Loucy (cell line): ENCODE measurements around the gene GCSAML.

Source experiments
- H2AFZ ChIP-seq: fragments of 200-600 bp; sonication (generic); 2 replicates; pipeline ENCODE4 v1.6.0; 2016; ENCODE audit warnings: antibody characterized with exemption, mild to moderate bottlenecking, low read length, moderate library complexity
- H3F3A ChIP-seq: fragments of 200-600 bp; 2 replicates; pipeline ENCODE4 v1.6.0; 2016; ENCODE audit warnings: antibody characterized with exemption, low read depth, mild to moderate bottlenecking
- H3K27me3 ChIP-seq: fragments of 200-600 bp; sonication (generic); 2 replicates; pipeline ENCODE4 v1.6.1; 2014; ENCODE audit warnings: low read length, mild to moderate bottlenecking; ENCODE audit not compliant: insufficient read depth, poor library complexity, severe bottlenecking
- H3K36me3 ChIP-seq: fragments of 200-600 bp; sonication (generic); 2 replicates; pipeline ENCODE4 v1.6.1; 2016; ENCODE audit warnings: low read length; ENCODE audit not compliant: insufficient read depth
- H3K4me1 ChIP-seq: fragments of 200-600 bp; sonication (generic); 2 replicates; pipeline ENCODE4 v1.5.1; 2014; ENCODE audit warnings: low read length, mild to moderate bottlenecking; ENCODE audit not compliant: insufficient read depth, poor library complexity, severe bottlenecking
- H3K4me2 ChIP-seq: fragments of 200-600 bp; sonication (generic); 2 replicates; pipeline ENCODE4 v1.6.0; 2014; ENCODE audit warnings: antibody characterized with exemption, low read length, low read depth, mild to moderate bottlenecking; ENCODE audit not compliant: poor library complexity, severe bottlenecking
- H3K4me3 ChIP-seq: fragments of 200-600 bp; sonication (generic); 2 replicates; pipeline ENCODE4 v1.5.1; 2014; ENCODE audit warnings: low read length, mild to moderate bottlenecking, mixed read lengths; ENCODE audit not compliant: poor library complexity, severe bottlenecking
- H3K79me2 ChIP-seq: fragments of 200-600 bp; sonication (generic); 2 replicates; pipeline ENCODE4 v1.6.1; 2014; ENCODE audit warnings: low read length; ENCODE audit not compliant: insufficient read depth
- H3K9ac ChIP-seq: fragments of 200-600 bp; sonication (generic); 2 replicates; pipeline ENCODE4 v1.6.0; 2014; ENCODE audit warnings: mild to moderate bottlenecking, low read depth, low read length, moderate library complexity; ENCODE audit not compliant: poor library complexity, severe bottlenecking
- H3K9me2 ChIP-seq: fragments of 200-600 bp; sonication (generic); replicated peaks from 2 replicates; pipeline ENCODE4 v1.6.1; 2016; ENCODE audit warnings: low read depth, low read length, mixed read lengths
- H3K9me3 ChIP-seq: fragments of 200-600 bp; sonication (generic); 2 replicates; pipeline ENCODE4 v1.6.1; 2014; ENCODE audit warnings: mild to moderate bottlenecking, antibody characterized with exemption, low read length, low read depth; ENCODE audit not compliant: insufficient read depth
- H4K20me1 ChIP-seq: fragments of 200-600 bp; sonication (generic); 2 replicates; pipeline ENCODE4 v1.6.0; 2014; ENCODE audit warnings: antibody characterized with exemption, low read length, mild to moderate bottlenecking; ENCODE audit not compliant: insufficient read depth, poor library complexity, severe bottlenecking
- EZH2phosphoT487 ChIP-seq: fragments of 200-600 bp; IDR thresholded peaks from 2 replicates; pipeline ENCODE4 v1.6.1; 2018; ENCODE audit warnings: antibody characterized with exemption, mild to moderate bottlenecking, moderate library complexity, borderline replicate concordance
- TF ChIP-seq, protein P1 (sequence below): fragments of 200-600 bp; sonication (generic); conservative IDR thresholded peaks from 2 replicates; pipeline ENCODE4 v1.5.1; 2014; ENCODE audit warnings: mild to moderate bottlenecking, antibody characterized with exemption, low read length

Gene GCSAML

DNA sequence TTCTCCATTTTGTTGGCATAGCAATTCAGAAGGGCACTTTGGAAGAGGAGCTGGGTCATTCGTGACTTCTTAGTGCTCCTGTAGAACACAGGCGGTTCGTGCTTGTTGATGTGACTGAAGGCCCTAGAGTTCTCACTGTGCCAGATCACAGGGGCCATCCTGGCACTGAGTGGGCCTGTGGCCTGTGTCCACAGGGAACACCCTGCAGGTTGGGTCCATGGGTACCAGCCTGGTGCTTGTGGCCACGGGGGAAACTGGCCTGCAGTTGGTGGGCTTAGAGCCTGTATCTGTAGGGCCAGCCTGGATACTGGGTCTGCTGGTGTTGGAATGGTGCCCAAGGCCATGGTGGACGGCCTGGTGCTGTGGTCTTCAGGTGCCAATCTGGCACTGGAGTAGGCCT, 65.7 kb downstream of the GCSAML start:
- no peaks in the 10 kb centered on the region for H3F3A ChIP-seq
- H2AFZ ChIP-seq, result no peak overlapping the region
- H3K4me3 ChIP-seq, result no peak overlapping the region
- H3K9me2 ChIP-seq, result no peaks in the 10 kb centered on the region
- H3K4me2 ChIP-seq, result no peak overlapping the region
- no peaks in the 10 kb centered on the region for H3K27me3 ChIP-seq
- no peaks in the 10 kb centered on the region for H3K4me1 ChIP-seq
- H4K20me1 ChIP-seq, result no peaks in the 10 kb centered on the region
- H3K9ac ChIP-seq, result no peak overlapping the region
- H3K9me3 ChIP-seq, result no peaks in the 10 kb centered on the region
- TF ChIP-seq, protein P1, sequence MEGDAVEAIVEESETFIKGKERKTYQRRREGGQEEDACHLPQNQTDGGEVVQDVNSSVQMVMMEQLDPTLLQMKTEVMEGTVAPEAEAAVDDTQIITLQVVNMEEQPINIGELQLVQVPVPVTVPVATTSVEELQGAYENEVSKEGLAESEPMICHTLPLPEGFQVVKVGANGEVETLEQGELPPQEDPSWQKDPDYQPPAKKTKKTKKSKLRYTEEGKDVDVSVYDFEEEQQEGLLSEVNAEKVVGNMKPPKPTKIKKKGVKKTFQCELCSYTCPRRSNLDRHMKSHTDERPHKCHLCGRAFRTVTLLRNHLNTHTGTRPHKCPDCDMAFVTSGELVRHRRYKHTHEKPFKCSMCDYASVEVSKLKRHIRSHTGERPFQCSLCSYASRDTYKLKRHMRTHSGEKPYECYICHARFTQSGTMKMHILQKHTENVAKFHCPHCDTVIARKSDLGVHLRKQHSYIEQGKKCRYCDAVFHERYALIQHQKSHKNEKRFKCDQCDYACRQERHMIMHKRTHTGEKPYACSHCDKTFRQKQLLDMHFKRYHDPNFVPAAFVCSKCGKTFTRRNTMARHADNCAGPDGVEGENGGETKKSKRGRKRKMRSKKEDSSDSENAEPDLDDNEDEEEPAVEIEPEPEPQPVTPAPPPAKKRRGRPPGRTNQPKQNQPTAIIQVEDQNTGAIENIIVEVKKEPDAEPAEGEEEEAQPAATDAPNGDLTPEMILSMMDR, result no peak
- TF ChIP-seq EZH2phosphoT487, result no peak
- H3K36me3 ChIP-seq, result no peaks in the 10 kb centered on the region
- no peaks in the 10 kb centered on the region for H3K79me2 ChIP-seq
